Skeletal muscle tissue (tissue), 4 donors: ENCODE results near the gene ROBO1. TPM values are rescaled to one million over a fixed set of nuclear protein-coding genes. Genes with fewer than 3 reads are reported as not detected.

Experiments
- H3K27ac ChIP-seq: one replicate; pipeline ENCODE4 v1.7.0; 2013; ENCODE audit warnings: mild to moderate bottlenecking, low read depth, low read length, inconsistent platforms
- H3K27me3 ChIP-seq, 3 donors: one replicate each; pipeline ENCODE4 v1.7.0; 2013; ENCODE audit warnings: low read length in 3 of 3; ENCODE audit not compliant: control insufficient read depth in 3 of 3, insufficient read depth in 3 of 3
- H3K36me3 ChIP-seq, 3 donors: one replicate each; pipeline ENCODE4 v1.7.0; 2013; ENCODE audit warnings: low read length in 3 of 3; ENCODE audit not compliant: control insufficient read depth in 3 of 3, insufficient read depth in 3 of 3
- H3K4me1 ChIP-seq, 3 donors: one replicate each; pipeline ENCODE4 v1.7.0; 2013; ENCODE audit warnings: low read length in 3 of 3, mild to moderate bottlenecking in 3 of 3; ENCODE audit not compliant: control insufficient read depth in 3 of 3, insufficient read depth in 3 of 3
- H3K4me3 ChIP-seq, 3 donors: one replicate each; pipeline ENCODE4 v1.7.0; 2013; ENCODE audit warnings: low read length in 3 of 3
- H3K9ac ChIP-seq, 3 donors: one replicate each; pipeline ENCODE4 v1.7.0; 2013; ENCODE audit warnings: low read length in 3 of 3, mild to moderate bottlenecking in 3 of 3, moderate library complexity in 2 of 3, low read depth in 1 of 3
- H3K9me3 ChIP-seq, 3 donors: one replicate each; pipeline ENCODE4 v1.7.0; 2013; ENCODE audit warnings: low read length in 3 of 3; ENCODE audit not compliant: control insufficient read depth in 3 of 3
- total RNA-seq: library from RNA; depleted of rRNA; stranded (reverse); fragments of >200 nt; gene quantifications from one replicate; pipeline ENCODE4 v1.2.3, GENCODE V29; 2014
- donor health status: Osteomylitis.

Gene ROBO1
- total RNA-seq, 1 donor from 2014 or later: 20.4 TPM

DNA sequence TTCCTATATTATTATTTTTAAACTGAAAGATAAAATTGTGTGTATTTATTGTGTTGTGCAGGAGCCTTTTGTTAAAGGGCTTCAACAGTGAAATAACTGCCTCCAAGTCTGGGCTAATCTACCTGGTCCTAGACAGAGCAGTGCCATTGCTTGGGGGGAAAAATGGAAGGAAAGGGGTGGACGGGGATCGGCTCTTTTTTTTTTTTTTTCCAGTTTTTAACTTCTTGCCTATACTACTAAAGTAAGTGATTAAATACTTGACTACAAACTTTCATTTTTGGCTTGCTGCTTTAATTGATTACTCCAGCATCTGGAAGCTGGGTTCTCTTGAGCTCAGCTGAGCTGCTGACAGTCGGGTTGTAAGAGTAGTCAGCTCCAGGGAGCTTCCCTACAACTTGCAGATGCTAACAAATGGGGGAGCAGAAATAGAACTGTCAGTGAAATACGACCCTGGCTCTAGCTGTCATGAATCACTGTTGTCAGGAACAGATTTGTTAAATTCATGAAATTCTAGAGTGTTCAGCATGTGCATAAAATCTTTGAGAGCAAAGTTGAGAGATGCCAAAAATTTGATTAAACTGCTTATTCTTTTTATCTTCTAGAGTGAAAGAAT is 276.7 kb downstream of the ROBO1 start:
- no peak overlapping the region for H3K4me3 ChIP-seq
- no peak overlapping the region for H3K27ac ChIP-seq
- no peaks in the 10 kb centered on the region for H3K36me3 ChIP-seq
- peak overlapping the region in 1 of 3 donors; percentile 3 for H3K9ac ChIP-seq
- no peaks in the 10 kb centered on the region for H3K27me3 ChIP-seq
- no peaks in the 10 kb centered on the region for H3K9me3 ChIP-seq
- peaks cover 0 to 5% (median 3%) of the 10 kb centered on the region in 3 donors for H3K4me1 ChIP-seq

GRCh38 chr3:79490165-79491028 is 277.4 kb downstream of the ROBO1 start:
- H3K27me3 ChIP-seq: no peaks in the 10 kb centered on the region
- H3K36me3 ChIP-seq: no peaks in the 10 kb centered on the region
- H3K4me1 ChIP-seq: peaks cover 0 to 5% (median 3%) of the 10 kb centered on the region in 3 donors
- H3K9me3 ChIP-seq: no peaks in the 10 kb centered on the region
- H3K9ac ChIP-seq: no peak overlapping the region
- peak overlapping the region in 1 of 3 donors; percentile 48 for H3K4me3 ChIP-seq
- H3K27ac ChIP-seq: no peak overlapping the region

DNA sequence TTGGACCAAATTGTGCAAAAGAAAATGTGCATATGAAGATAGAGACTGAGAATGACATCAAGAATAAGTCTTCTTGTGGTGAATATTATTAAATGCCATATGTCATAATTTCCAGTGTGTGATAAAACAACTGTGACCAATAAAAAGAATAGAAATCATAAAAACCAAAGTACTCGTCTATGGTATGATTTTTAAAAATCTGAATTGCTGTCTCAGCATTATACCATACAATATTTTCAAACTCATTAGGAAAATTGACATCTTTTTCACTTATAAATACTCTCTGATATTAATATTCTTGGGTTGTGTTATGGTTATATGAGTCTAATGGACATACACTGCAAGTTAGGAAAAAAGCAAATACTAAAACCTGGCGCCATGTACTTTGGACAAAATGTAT is 279.4 kb downstream of the ROBO1 start:
- no peaks in the 10 kb centered on the region for H3K36me3 ChIP-seq
- H3K27me3 ChIP-seq: no peaks in the 10 kb centered on the region
- H3K9ac ChIP-seq: no peak overlapping the region
- H3K9me3 ChIP-seq: no peaks in the 10 kb centered on the region
- no peak overlapping the region for H3K4me3 ChIP-seq
- H3K4me1 ChIP-seq: peaks cover 0 to 5% (median 3%) of the 10 kb centered on the region in 3 donors
- H3K27ac ChIP-seq: no peak overlapping the region

DNA sequence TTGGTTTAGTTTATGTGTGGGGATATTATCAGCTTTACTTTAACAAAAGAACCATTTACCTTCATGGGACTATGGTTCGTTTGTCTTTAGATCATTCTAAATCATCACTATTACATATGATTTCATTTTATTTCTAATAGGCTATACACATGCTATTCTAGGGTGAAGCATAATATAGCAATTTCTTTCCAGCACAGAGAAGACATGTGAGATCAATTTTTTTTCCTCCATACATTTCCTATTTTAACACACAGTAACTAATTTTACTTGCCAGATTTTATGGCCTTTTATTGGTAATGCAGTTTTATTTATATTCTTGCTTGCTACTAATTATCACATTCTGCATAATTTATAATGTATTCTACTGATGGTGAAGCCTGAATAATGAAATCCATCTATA is 287.1 kb downstream of the ROBO1 start:
- Histone ChIP-seq H3K4me3 (no peak overlapping the region), H3K9ac (no peak overlapping the region), H3K36me3 (no peaks in the 10 kb centered on the region), H3K27me3 (no peaks in the 10 kb centered on the region), H3K27ac (no peak overlapping the region), H3K9me3 (no peaks in the 10 kb centered on the region), H3K4me1 (no peaks in the 10 kb centered on the region)

GRCh38 chr3:79478620-79479019 is 289.2 kb downstream of the ROBO1 start:
- Histone ChIP-seq H3K9ac (no peak overlapping the region), H3K27ac (no peak overlapping the region), H3K4me3 (no peak overlapping the region), H3K4me1 (no peaks in the 10 kb centered on the region), H3K36me3 (no peaks in the 10 kb centered on the region), H3K27me3 (no peaks in the 10 kb centered on the region), H3K9me3 (no peaks in the 10 kb centered on the region)

DNA sequence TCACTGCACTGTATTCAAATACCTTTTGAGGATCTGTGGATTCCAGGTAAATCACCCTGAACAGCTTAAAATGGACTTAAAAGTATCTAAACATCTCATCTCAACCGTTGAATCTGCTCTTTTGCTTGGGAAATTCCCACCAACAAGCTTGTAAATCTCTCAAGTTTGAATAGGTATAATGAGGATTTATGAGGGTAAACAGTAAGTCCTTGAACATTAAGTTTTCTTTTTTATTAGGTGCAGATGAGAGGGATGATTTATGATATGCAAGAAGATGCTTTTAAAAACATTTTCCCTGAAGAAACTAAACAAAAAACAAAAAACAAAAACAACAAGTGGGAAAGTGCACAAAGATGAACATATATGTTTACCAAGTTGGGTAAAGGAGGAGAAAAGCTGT is 290.6 kb downstream of the ROBO1 start:
- no peak overlapping the region for H3K27ac ChIP-seq
- no peaks in the 10 kb centered on the region for H3K27me3 ChIP-seq
- H3K9ac ChIP-seq: no peak overlapping the region
- no peaks in the 10 kb centered on the region for H3K36me3 ChIP-seq
- H3K9me3 ChIP-seq: no peaks in the 10 kb centered on the region
- no peaks in the 10 kb centered on the region for H3K4me1 ChIP-seq
- H3K4me3 ChIP-seq: no peak overlapping the region

GRCh38 chr3:79473993-79474392 is 293.8 kb downstream of the ROBO1 start:
- Histone ChIP-seq H3K4me1 (no peaks in the 10 kb centered on the region), H3K27me3 (no peaks in the 10 kb centered on the region), H3K9me3 (no peaks in the 10 kb centered on the region), H3K4me3 (no peak overlapping the region), H3K9ac (no peak overlapping the region), H3K36me3 (no peaks in the 10 kb centered on the region), H3K27ac (no peak overlapping the region)

DNA sequence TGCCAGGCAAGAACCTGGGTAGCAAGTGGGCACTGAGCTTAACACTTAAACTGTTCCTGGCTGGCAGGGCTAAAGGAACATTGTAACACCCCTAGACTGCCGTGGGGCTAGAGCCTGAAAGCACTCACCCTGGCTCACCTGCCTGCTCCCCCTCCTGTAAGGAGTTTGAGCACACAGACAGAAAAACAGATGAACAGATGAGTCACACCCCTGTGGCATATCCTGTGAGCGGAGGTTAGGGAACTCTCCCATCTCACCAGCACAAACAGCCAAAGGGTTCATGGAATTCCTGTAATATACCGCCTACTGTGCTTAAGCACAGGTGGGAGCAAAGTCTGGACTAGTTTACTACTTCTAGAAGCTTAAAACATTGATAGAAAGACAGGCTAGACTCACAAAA is 300.1 kb downstream of the ROBO1 start:
- Histone ChIP-seq H3K36me3 (no peaks in the 10 kb centered on the region), H3K9me3 (no peaks in the 10 kb centered on the region), H3K9ac (no peak overlapping the region), H3K27ac (no peak overlapping the region), H3K4me3 (no peak overlapping the region), H3K4me1 (no peaks in the 10 kb centered on the region), H3K27me3 (no peaks in the 10 kb centered on the region)

GRCh38 chr3:79461129-79461792 is 306.5 kb downstream of the ROBO1 start:
- no peak overlapping the region for H3K27ac ChIP-seq
- no peaks in the 10 kb centered on the region for H3K9me3 ChIP-seq
- no peaks in the 10 kb centered on the region for H3K36me3 ChIP-seq
- no peaks in the 10 kb centered on the region for H3K27me3 ChIP-seq
- H3K9ac ChIP-seq: no peak overlapping the region
- H3K4me1 ChIP-seq: no peaks in the 10 kb centered on the region
- no peak overlapping the region for H3K4me3 ChIP-seq

DNA sequence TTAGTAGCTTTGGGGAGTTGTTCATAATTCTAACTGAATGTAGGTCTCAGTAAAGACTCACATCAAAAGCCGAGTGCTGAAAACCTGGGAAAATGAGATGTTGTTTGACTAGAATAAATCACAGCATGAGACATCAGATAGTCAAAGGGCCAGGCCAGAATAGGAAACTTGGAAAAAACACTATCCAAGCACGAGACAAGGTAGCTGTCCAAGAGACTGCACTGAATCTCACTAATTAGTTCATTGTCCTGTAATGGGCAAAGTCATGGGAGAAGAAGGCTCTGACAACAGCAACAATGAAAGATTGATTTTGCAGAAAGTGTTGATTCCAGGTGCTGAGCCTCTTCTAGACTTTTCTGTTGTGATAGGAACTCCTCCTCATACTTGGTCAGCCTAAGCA is 314.2 kb downstream of the ROBO1 start:
- no peaks in the 10 kb centered on the region for H3K36me3 ChIP-seq
- H3K4me1 ChIP-seq: no peaks in the 10 kb centered on the region
- H3K9ac ChIP-seq: no peak overlapping the region
- no peak overlapping the region for H3K4me3 ChIP-seq
- no peak overlapping the region for H3K27ac ChIP-seq
- H3K9me3 ChIP-seq: no peaks in the 10 kb centered on the region
- no peaks in the 10 kb centered on the region for H3K27me3 ChIP-seq
